Prostate gland (tissue), 2 donors: ENCODE data around the gene DIS3L2. TPM values are rescaled to one million over a fixed set of nuclear protein-coding genes. Genes with fewer than 3 reads are reported as not detected.

Experiments
- DNase-seq: peaks from one replicate; pipeline ENCODE4 v3.0.0-alpha.2; 2019; ENCODE audit warnings: low spot score
- H3K27ac ChIP-seq, 2 donors: fragments of 200-600 bp; sonication (generic); 2 replicates each; pipeline ENCODE4 v1.5.1; 2017 to 2019
- H3K27me3 ChIP-seq: fragments of 200-600 bp; sonication (generic); replicated peaks from 2 replicates; pipeline ENCODE4 v1.5.1; 2019; ENCODE audit not compliant: insufficient read depth
- H3K36me3 ChIP-seq, 2 donors: fragments of 200-600 bp; sonication (generic); 1 replicate in 1 of 2; 2 replicates in 1 of 2; pipeline versions ENCODE4 v1.5.1 to v1.8.1; 2017 to 2019
- H3K4me1 ChIP-seq: fragments of 200-600 bp; sonication (generic); replicated peaks from 2 replicates; pipeline ENCODE4 v1.5.1; 2019
- H3K4me3 ChIP-seq, 2 donors: fragments of 200-600 bp; sonication (generic); 2 replicates each; pipeline ENCODE4 v1.5.1; 2017 to 2019
- H3K9me3 ChIP-seq: fragments of 200-600 bp; sonication (generic); 2 replicates; pipeline ENCODE4 v1.5.1; 2017
- POLR2A ChIP-seq: fragments of 450-650 bp; IDR thresholded peaks from one replicate; pipeline ENCODE4 v1.6.1; 2016; ENCODE audit warnings: antibody characterized with exemption, mild to moderate bottlenecking
- POLR2AphosphoS5 ChIP-seq: sonication (generic); formaldehyde crosslinking; IDR thresholded peaks from one replicate; pipeline ENCODE4 v1.6.1; 2017; ENCODE audit warnings: antibody characterized with exemption
- WGBS: methylation state at CpG from one replicate; pipeline ENCODE4 v1.1.5; 2018; 5-methylcytosine and 5-hydroxymethylcytosine counted together
- intact Hi-C: fragments of 100-400 bp; cut with DNase I; formaldehyde crosslinking; loops from one replicate; pipeline ENCODE4 v1.14.2; 2022
- total RNA-seq, 2 donors: library from RNA; depleted of rRNA; stranded (reverse); fragments of >200 nt; gene quantifications; one replicate each; pipeline ENCODE4 v1.1.0, GENCODE V29; 2016
- TF ChIP-seq, protein P1 (sequence below), 4 experiments: fragments of 200-600 bp in 2 of 4; fragments of 450-650 bp in 2 of 4; sonication (generic) in 2 of 4; IDR thresholded peaks; 1 replicate in 3 of 4; 2 replicates in 1 of 4; pipeline ENCODE4 v1.5.1; 2016 to 2019; ENCODE audit warnings: antibody characterized with exemption in 4 of 4, mild to moderate bottlenecking in 2 of 4, moderate library complexity in 2 of 4

The DIS3L2 gene
- total RNA-seq, 2 donors from 2014 or later = 30.1 to 71.3 TPM

DNA sequence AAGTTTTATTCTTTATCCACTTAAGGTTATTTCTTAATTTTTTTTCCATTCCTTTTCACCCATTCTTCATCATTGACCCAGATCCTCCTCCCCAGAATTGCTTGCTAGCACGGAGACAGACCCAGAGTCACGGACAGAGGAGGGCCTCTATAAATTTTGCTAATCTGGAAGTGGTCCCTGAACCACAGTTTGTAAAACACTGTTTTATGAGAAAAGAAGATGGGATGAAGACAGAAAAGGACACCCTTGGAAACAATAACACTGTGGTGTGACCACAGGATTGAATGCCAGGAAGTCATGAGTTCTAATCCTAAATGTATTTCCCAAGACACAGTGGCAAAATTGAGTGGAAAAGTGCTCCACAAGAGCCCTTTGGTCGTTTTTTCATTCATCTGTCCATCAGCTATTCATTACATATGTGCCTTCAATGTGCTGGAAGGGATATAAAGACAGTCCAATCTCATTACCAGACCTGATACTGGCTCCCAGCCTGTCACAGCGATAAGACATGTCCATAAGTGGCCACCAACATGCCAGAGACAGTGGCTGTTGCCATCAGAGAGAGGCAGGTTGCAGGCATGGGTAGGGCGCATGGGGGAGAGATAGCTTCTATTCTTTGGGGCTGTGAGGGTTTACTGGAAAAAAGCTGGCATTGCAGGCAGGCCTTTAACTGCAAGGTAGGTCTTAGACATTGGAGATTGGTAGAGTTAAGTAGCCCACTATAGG is 241.8 kb downstream of the DIS3L2 start:
- H3K9me3 ChIP-seq = no peaks in the 10 kb centered on the region
- H3K4me3 ChIP-seq = no peak overlapping the region
- no peak overlapping the region for H3K27ac ChIP-seq
- intact Hi-C loops = no loop called here
- WGBS = 77% methylated on average over 5 of the region's 5 CpGs
- no peak for DNase-seq
- H3K27me3 ChIP-seq = no peaks in the 10 kb centered on the region
- no peaks in the 10 kb centered on the region for H3K36me3 ChIP-seq
- TF ChIP-seq, protein P1, sequence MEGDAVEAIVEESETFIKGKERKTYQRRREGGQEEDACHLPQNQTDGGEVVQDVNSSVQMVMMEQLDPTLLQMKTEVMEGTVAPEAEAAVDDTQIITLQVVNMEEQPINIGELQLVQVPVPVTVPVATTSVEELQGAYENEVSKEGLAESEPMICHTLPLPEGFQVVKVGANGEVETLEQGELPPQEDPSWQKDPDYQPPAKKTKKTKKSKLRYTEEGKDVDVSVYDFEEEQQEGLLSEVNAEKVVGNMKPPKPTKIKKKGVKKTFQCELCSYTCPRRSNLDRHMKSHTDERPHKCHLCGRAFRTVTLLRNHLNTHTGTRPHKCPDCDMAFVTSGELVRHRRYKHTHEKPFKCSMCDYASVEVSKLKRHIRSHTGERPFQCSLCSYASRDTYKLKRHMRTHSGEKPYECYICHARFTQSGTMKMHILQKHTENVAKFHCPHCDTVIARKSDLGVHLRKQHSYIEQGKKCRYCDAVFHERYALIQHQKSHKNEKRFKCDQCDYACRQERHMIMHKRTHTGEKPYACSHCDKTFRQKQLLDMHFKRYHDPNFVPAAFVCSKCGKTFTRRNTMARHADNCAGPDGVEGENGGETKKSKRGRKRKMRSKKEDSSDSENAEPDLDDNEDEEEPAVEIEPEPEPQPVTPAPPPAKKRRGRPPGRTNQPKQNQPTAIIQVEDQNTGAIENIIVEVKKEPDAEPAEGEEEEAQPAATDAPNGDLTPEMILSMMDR (IDR thresholded peaks at IDR 0.05) = no peak
- TF ChIP-seq POLR2A (no peak), POLR2AphosphoS5 (no peak)
- H3K4me1 ChIP-seq = no peaks in the 10 kb centered on the region

DNA sequence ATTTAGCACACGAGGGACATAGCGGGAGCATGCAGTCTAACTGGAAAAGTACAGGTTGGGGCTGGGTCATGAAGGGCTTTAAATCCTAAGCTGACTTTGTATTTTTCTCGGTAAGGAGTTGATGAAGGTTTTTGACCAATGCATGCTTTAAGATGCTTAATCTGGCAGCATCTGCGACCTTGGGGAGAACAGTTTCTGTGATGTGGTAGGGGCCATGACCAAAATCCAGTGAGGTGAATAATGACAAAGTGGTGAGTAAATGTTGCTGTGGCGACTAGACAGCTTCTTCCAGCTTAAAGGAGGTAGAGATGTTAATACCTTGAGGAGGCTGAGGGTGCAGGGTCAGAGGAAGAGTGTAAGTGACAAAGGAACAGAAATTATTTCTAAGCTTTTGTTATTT is 242.4 kb downstream of the DIS3L2 start:
- Histone ChIP-seq H3K27me3 (no peaks in the 10 kb centered on the region), H3K9me3 (no peaks in the 10 kb centered on the region), H3K4me3 (no peak overlapping the region), H3K4me1 (no peaks in the 10 kb centered on the region), H3K36me3 (no peaks in the 10 kb centered on the region), H3K27ac (no peak overlapping the region)
- DNase-seq = no peak
- intact Hi-C loops = no loop called here
- TF ChIP-seq, protein P1 (IDR thresholded peaks at IDR 0.05) = no peak
- TF ChIP-seq POLR2A (no peak), POLR2AphosphoS5 (no peak)
- 74% methylated on average over 5 of the region's 5 CpGs for WGBS

DNA sequence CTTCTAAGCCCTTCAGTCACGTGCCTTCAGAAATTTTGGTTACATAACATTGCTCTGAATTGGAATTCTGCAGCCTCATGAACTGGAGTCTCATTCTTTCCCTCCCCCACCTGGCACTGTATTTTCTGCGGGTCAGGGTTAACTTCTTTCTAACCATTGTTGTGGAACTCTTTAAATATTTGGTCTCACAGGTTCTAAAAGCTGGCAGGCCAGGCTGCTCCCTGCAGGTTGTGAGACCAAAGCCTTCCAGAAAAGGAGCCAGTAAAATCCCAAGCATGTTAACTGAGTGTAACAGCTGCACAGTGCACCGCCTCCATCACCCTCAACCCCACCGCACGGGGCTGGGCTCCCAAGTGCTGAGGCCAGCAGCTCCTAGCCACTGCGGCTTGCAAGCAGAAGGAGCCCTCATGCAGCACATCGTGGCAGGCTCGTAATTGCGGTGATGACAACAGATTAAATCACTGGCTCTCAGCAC is 243.0 kb downstream of the DIS3L2 start:
- no peaks in the 10 kb centered on the region for H3K27me3 ChIP-seq
- no peaks in the 10 kb centered on the region for H3K4me1 ChIP-seq
- DNase-seq = peak; percentile 22
- H3K36me3 ChIP-seq = no peaks in the 10 kb centered on the region
- WGBS = 5% methylated on average over 9 of the region's 9 CpGs
- H3K27ac ChIP-seq = no peak overlapping the region
- intact Hi-C loops = no loop called here
- H3K4me3 ChIP-seq = no peak overlapping the region
- H3K9me3 ChIP-seq = no peaks in the 10 kb centered on the region
- TF ChIP-seq POLR2AphosphoS5 = peak; percentile 23
- TF ChIP-seq POLR2A = no peak
- TF ChIP-seq, protein P1 (IDR thresholded peaks at IDR 0.05) = peak in 1 of 4 experiments; percentile 11

DNA sequence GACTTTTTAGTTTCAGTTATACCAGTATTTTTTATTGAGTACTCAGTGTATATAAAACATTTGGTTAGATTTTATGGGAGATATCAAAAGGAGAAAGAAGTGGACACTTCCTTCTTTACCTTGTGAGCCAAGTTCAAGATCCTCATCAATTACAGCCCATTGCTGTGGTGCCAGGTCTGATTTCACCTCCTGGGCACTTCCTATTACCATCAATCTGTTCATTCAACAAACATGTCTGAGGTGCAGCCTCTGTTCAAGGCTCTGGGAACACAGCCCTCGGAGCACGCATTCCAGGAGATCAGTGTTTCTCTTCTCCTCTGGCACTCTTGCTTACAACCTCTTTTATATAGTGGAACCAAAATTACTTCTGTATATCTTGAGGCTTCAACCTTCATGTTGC is 245.7 kb downstream of the DIS3L2 start:
- TF ChIP-seq, protein P1 (IDR thresholded peaks at IDR 0.05) = no peak
- TF ChIP-seq POLR2AphosphoS5 (peak; percentile 37), POLR2A (no peak)
- no peak overlapping the region for H3K27ac ChIP-seq
- H3K36me3 ChIP-seq = no peaks in the 10 kb centered on the region
- peak; percentile 31 for DNase-seq
- H3K9me3 ChIP-seq = no peaks in the 10 kb centered on the region
- H3K27me3 ChIP-seq = no peaks in the 10 kb centered on the region
- 15% methylated on average over 2 of the region's 2 CpGs for whole genome bisulfite sequencing
- no peak overlapping the region for H3K4me3 ChIP-seq
- intact Hi-C loops = no loop called here
- H3K4me1 ChIP-seq = no peaks in the 10 kb centered on the region

DNA sequence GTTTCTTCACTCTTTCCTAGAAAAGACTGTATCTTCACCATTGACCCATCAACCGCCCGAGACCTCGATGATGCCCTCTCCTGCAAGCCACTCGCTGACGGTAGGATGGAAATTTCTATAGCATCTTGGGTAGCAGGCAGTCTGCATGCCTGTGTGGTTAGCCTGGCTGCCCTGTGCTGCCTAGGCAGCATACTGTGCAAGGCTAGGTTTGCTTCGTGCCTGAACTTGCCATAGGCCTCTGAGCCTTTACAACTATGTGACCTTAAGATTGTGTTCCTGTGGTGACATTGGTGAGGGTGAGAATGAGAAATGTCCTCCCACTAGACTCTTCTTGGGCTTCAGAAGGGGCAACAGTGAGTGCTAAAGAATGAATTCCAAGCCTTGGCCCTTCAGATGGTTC is 248.8 kb downstream of the DIS3L2 start:
- intact Hi-C loops = no loop called here
- 98% methylated on average over 6 of the region's 6 CpGs for WGBS
- H3K27me3 ChIP-seq = no peaks in the 10 kb centered on the region

More for the DNA sequence above, 248.8 kb downstream of the DIS3L2 start:
- DNase-seq = no peak
- no peak overlapping the region for H3K4me3 ChIP-seq
- no peaks in the 10 kb centered on the region for H3K9me3 ChIP-seq
- H3K36me3 ChIP-seq = no peaks in the 10 kb centered on the region
- H3K27ac ChIP-seq = no peak overlapping the region
- H3K4me1 ChIP-seq = no peaks in the 10 kb centered on the region
- TF ChIP-seq, protein P1 (IDR thresholded peaks at IDR 0.05) = no peak
